HepG2 (cell line): ENCODE data around the gene NEK7.

Experiments
- EP300 ChIP-seq, 3 experiments: sonication (generic) in 1 of 3; formaldehyde crosslinking in 1 of 3; IDR thresholded peaks; 2 replicates each; pipeline versions ENCODE4 v1.5.1 to v1.6.1; 2011 to 2020; ENCODE audit warnings: low read depth in 2 of 3, low read length in 2 of 3, borderline replicate concordance in 1 of 3, improper control_type of control experiment in 1 of 3, mild to moderate bottlenecking in 1 of 3, missing genetic modification reagents in 1 of 3, moderate library complexity in 1 of 3
- KDM5B ChIP-seq: sonication (generic); formaldehyde crosslinking; IDR thresholded peaks from 2 replicates; pipeline ENCODE4 v1.4.0; 2020; ENCODE audit warnings: missing genetic modification reagents, mild to moderate bottlenecking, borderline replicate concordance
- POLR2A ChIP-seq, 2 experiments: IDR thresholded peaks; 2 replicates each; pipeline ENCODE4 v1.6.1; 2011; ENCODE audit warnings: low read depth in 2 of 2, low read length in 2 of 2, mild to moderate bottlenecking in 1 of 2, moderate library complexity in 1 of 2; ENCODE audit not compliant: insufficient read depth in 1 of 2
- SCMH1 ChIP-seq: sonication (generic); formaldehyde crosslinking; IDR thresholded peaks from 2 replicates; pipeline ENCODE4 v1.9.0; 2021; ENCODE audit warnings: missing genetic modification reagents, mild to moderate bottlenecking, borderline replicate concordance
- SIX4 ChIP-seq: sonication (generic); formaldehyde crosslinking; IDR thresholded peaks from 2 replicates; pipeline ENCODE4 v1.4.0; 2020; ENCODE audit warnings: missing genetic modification reagents
- TGIF2 ChIP-seq: IDR thresholded peaks from 2 replicates; pipeline ENCODE4 v1.6.1; 2016; ENCODE audit warnings: control low read depth, missing compliant biosample characterization
- ZNF350 ChIP-seq: sonication (generic); formaldehyde crosslinking; IDR thresholded peaks from 2 replicates; pipeline ENCODE4 v1.4.0; 2020; ENCODE audit warnings: mild to moderate bottlenecking, low read depth, missing genetic modification reagents, borderline replicate concordance
- ZNF768 ChIP-seq: sonication (generic); formaldehyde crosslinking; IDR thresholded peaks from 2 replicates; pipeline ENCODE4 v1.4.0; 2020; ENCODE audit warnings: missing genetic modification reagents
- ZNF782 ChIP-seq: sonication (generic); formaldehyde crosslinking; IDR thresholded peaks from 2 replicates; pipeline ENCODE4 v1.4.0; 2020; ENCODE audit warnings: missing genetic modification reagents, mild to moderate bottlenecking, borderline replicate concordance
- TF ChIP-seq, protein P1 (sequence below): sonication (generic); formaldehyde crosslinking; IDR thresholded peaks from 2 replicates; pipeline ENCODE4 v1.4.0; 2020; ENCODE audit warnings: mild to moderate bottlenecking, missing genetic modification reagents
- TF ChIP-seq, protein P2 (sequence below): sonication (generic); formaldehyde crosslinking; IDR thresholded peaks from 2 replicates; pipeline ENCODE4 v1.5.0; 2020; ENCODE audit warnings: mild to moderate bottlenecking, missing genetic modification reagents, moderate library complexity
- TF ChIP-seq, protein P3 (sequence below): sonication (generic); formaldehyde crosslinking; IDR thresholded peaks from 2 replicates; pipeline ENCODE4 v1.4.0; 2020; ENCODE audit warnings: missing genetic modification reagents

DNA sequence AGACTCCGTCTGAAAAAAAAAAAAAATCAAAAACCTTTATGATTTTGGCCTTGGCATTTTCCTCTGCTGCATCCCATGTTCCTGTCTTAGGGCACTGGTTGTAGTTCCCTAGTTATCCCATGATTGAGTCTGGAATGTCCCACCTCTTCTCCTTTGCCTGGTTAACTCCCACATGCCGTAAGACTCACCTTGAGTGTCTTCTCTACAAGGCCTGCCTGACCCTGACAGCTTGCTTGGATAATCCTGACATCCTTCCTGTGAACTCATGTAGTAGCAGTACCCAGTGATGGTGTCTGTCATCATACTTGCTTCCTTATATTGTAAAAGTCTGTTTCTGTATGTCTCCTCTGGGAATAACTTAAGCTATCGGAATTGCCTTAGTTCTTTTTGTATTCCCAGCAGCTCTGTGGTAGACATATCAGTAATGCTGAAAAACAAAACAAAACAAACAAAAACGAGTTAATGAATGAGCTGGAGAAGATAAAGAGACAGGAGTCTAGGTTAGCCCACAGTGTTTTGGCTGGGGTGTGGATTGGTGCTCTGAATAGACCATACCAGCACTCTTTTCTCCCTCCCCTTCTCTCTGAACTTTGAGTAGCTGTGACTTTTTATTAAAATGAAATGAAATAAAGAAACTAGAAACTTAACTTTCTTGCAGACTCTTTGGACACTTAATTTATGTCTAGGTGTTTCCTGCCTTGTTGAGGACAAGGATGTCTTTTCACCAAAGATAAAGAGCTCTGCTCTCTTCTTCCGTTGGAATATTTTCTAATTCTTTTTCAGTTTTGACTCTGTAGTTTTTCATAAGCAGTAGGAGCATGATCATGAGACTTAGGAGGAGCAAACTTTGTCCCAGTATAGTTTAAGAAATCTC is 15.1 kb downstream of the NEK7 start:
- TF ChIP-seq, protein P1, sequence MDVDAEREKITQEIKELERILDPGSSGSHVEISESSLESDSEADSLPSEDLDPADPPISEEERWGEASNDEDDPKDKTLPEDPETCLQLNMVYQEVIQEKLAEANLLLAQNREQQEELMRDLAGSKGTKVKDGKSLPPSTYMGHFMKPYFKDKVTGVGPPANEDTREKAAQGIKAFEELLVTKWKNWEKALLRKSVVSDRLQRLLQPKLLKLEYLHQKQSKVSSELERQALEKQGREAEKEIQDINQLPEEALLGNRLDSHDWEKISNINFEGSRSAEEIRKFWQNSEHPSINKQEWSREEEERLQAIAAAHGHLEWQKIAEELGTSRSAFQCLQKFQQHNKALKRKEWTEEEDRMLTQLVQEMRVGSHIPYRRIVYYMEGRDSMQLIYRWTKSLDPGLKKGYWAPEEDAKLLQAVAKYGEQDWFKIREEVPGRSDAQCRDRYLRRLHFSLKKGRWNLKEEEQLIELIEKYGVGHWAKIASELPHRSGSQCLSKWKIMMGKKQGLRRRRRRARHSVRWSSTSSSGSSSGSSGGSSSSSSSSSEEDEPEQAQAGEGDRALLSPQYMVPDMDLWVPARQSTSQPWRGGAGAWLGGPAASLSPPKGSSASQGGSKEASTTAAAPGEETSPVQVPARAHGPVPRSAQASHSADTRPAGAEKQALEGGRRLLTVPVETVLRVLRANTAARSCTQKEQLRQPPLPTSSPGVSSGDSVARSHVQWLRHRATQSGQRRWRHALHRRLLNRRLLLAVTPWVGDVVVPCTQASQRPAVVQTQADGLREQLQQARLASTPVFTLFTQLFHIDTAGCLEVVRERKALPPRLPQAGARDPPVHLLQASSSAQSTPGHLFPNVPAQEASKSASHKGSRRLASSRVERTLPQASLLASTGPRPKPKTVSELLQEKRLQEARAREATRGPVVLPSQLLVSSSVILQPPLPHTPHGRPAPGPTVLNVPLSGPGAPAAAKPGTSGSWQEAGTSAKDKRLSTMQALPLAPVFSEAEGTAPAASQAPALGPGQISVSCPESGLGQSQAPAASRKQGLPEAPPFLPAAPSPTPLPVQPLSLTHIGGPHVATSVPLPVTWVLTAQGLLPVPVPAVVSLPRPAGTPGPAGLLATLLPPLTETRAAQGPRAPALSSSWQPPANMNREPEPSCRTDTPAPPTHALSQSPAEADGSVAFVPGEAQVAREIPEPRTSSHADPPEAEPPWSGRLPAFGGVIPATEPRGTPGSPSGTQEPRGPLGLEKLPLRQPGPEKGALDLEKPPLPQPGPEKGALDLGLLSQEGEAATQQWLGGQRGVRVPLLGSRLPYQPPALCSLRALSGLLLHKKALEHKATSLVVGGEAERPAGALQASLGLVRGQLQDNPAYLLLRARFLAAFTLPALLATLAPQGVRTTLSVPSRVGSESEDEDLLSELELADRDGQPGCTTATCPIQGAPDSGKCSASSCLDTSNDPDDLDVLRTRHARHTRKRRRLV (CRISPR knock-in tag), result no peak
- TF ChIP-seq POLR2A (IDR thresholded peaks at IDR 0.05; ENCODE audit: insufficient read depth in 1 of 2, low read depth in 2 of 2, low read length in 2 of 2) (no peak), ZNF768 (CRISPR knock-in tag) (no peak), ZNF350 (CRISPR knock-in tag) (no peak), SCMH1 (CRISPR knock-in tag) (no peak), EP300 (IDR thresholded peaks at IDR 0.05; ENCODE audit: low read depth in 2 of 2, low read length in 2 of 2) (no peak), EP300 (CRISPR knock-in tag; IDR thresholded peaks at IDR 0.05; ENCODE audit: borderline replicate concordance) (no peak), TGIF2 (CRISPR knock-in tag) (no peak), KDM5B (no peak), ZNF782 (CRISPR knock-in tag) (no peak), SIX4 (no peak)
- TF ChIP-seq, protein P2, sequence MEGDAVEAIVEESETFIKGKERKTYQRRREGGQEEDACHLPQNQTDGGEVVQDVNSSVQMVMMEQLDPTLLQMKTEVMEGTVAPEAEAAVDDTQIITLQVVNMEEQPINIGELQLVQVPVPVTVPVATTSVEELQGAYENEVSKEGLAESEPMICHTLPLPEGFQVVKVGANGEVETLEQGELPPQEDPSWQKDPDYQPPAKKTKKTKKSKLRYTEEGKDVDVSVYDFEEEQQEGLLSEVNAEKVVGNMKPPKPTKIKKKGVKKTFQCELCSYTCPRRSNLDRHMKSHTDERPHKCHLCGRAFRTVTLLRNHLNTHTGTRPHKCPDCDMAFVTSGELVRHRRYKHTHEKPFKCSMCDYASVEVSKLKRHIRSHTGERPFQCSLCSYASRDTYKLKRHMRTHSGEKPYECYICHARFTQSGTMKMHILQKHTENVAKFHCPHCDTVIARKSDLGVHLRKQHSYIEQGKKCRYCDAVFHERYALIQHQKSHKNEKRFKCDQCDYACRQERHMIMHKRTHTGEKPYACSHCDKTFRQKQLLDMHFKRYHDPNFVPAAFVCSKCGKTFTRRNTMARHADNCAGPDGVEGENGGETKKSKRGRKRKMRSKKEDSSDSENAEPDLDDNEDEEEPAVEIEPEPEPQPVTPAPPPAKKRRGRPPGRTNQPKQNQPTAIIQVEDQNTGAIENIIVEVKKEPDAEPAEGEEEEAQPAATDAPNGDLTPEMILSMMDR (CRISPR knock-in tag), result no peak
- TF ChIP-seq, protein P3, sequence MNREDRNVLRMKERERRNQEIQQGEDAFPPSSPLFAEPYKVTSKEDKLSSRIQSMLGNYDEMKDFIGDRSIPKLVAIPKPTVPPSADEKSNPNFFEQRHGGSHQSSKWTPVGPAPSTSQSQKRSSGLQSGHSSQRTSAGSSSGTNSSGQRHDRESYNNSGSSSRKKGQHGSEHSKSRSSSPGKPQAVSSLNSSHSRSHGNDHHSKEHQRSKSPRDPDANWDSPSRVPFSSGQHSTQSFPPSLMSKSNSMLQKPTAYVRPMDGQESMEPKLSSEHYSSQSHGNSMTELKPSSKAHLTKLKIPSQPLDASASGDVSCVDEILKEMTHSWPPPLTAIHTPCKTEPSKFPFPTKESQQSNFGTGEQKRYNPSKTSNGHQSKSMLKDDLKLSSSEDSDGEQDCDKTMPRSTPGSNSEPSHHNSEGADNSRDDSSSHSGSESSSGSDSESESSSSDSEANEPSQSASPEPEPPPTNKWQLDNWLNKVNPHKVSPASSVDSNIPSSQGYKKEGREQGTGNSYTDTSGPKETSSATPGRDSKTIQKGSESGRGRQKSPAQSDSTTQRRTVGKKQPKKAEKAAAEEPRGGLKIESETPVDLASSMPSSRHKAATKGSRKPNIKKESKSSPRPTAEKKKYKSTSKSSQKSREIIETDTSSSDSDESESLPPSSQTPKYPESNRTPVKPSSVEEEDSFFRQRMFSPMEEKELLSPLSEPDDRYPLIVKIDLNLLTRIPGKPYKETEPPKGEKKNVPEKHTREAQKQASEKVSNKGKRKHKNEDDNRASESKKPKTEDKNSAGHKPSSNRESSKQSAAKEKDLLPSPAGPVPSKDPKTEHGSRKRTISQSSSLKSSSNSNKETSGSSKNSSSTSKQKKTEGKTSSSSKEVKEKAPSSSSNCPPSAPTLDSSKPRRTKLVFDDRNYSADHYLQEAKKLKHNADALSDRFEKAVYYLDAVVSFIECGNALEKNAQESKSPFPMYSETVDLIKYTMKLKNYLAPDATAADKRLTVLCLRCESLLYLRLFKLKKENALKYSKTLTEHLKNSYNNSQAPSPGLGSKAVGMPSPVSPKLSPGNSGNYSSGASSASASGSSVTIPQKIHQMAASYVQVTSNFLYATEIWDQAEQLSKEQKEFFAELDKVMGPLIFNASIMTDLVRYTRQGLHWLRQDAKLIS (CRISPR knock-in tag), result no peak
